MM.1S (cell line): ENCODE measurements around the gene GNG12.

ENCODE experiments used
- DNase-seq: peaks from one replicate; pipeline ENCODE4 v3.0.0-alpha.2; 2015
- H2AFZ ChIP-seq: fragments of 300-600 bp; sonication (generic); 2 replicates; pipeline ENCODE4 v1.6.0; 2016; ENCODE audit warnings: antibody characterized with exemption, low read length
- H3F3A ChIP-seq: fragments of 300-600 bp; sonication (generic); 2 replicates; pipeline ENCODE4 v1.6.1; 2016; ENCODE audit warnings: mild to moderate bottlenecking, antibody characterized with exemption, low read length, moderate library complexity, mixed read lengths; ENCODE audit not compliant: insufficient read depth
- H3K27ac ChIP-seq: fragments of 300-600 bp; sonication (generic); 2 replicates; pipeline ENCODE4 v1.5.1; 2016; ENCODE audit warnings: mild to moderate bottlenecking, low read length
- H3K27me3 ChIP-seq: fragments of 300-600 bp; sonication (generic); replicated peaks from 2 replicates; pipeline ENCODE4 v1.6.0; 2016; ENCODE audit warnings: low read length; ENCODE audit not compliant: insufficient read depth
- H3K36me3 ChIP-seq: fragments of 300-600 bp; sonication (generic); replicated peaks from 2 replicates; pipeline ENCODE4 v1.6.1; 2016; ENCODE audit warnings: mild to moderate bottlenecking, low read length, mixed read lengths; ENCODE audit not compliant: insufficient read depth
- H3K4me1 ChIP-seq: fragments of 300-600 bp; sonication (generic); 2 replicates; pipeline ENCODE4 v1.6.1; 2016; ENCODE audit warnings: low read length, mixed read lengths
- H3K4me2 ChIP-seq: fragments of 300-600 bp; sonication (generic); 2 replicates; pipeline ENCODE4 v1.6.0; 2016; ENCODE audit warnings: low read depth, low read length
- H3K4me3 ChIP-seq: fragments of 300-600 bp; sonication (generic); 2 replicates; pipeline ENCODE4 v1.5.1; 2016; ENCODE audit warnings: low read length, mixed read lengths
- H3K79me2 ChIP-seq: fragments of 300-600 bp; sonication (generic); 2 replicates; pipeline ENCODE4 v1.6.1; 2016; ENCODE audit warnings: mixed run types, low read length, mixed read lengths
- H3K9ac ChIP-seq: fragments of 300-600 bp; sonication (generic); 2 replicates; pipeline ENCODE4 v1.6.1; 2016; ENCODE audit warnings: low read length, mixed read lengths
- H3K9me2 ChIP-seq: fragments of 300-600 bp; sonication (generic); replicated peaks from 2 replicates; pipeline ENCODE4 v1.6.1; 2016; ENCODE audit warnings: mild to moderate bottlenecking, low read length, mixed read lengths; ENCODE audit not compliant: insufficient read depth
- H3K9me3 ChIP-seq: fragments of 300-600 bp; sonication (generic); replicated peaks from 2 replicates; pipeline ENCODE4 v1.6.1; 2016; ENCODE audit warnings: mild to moderate bottlenecking, low read length, mixed read lengths; ENCODE audit not compliant: insufficient read depth
- H4K20me1 ChIP-seq: fragments of 300-600 bp; sonication (generic); 2 replicates; pipeline ENCODE4 v1.6.1; 2016; ENCODE audit warnings: mild to moderate bottlenecking, low read length, moderate library complexity, mixed read lengths; ENCODE audit not compliant: insufficient read depth
- CTCF ChIP-seq: fragments of 300-600 bp; sonication (generic); IDR thresholded peaks from 2 replicates; pipeline ENCODE4 v1.5.1; 2016; ENCODE audit warnings: antibody characterized with exemption, low read length, mixed read lengths
- EZH2 ChIP-seq: fragments of 300-600 bp; sonication (generic); optimal IDR thresholded peaks from 2 replicates; pipeline ENCODE3; 2017; ENCODE audit warnings: low read depth, mild to moderate bottlenecking, antibody characterized with exemption, low read length, mixed read lengths
- EZH2phosphoT487 ChIP-seq: fragments of 300-600 bp; sonication (generic); IDR thresholded peaks from 2 replicates; pipeline ENCODE4 v1.6.1; 2018; ENCODE audit warnings: antibody characterized with exemption, low read length

The GNG12 gene

DNA sequence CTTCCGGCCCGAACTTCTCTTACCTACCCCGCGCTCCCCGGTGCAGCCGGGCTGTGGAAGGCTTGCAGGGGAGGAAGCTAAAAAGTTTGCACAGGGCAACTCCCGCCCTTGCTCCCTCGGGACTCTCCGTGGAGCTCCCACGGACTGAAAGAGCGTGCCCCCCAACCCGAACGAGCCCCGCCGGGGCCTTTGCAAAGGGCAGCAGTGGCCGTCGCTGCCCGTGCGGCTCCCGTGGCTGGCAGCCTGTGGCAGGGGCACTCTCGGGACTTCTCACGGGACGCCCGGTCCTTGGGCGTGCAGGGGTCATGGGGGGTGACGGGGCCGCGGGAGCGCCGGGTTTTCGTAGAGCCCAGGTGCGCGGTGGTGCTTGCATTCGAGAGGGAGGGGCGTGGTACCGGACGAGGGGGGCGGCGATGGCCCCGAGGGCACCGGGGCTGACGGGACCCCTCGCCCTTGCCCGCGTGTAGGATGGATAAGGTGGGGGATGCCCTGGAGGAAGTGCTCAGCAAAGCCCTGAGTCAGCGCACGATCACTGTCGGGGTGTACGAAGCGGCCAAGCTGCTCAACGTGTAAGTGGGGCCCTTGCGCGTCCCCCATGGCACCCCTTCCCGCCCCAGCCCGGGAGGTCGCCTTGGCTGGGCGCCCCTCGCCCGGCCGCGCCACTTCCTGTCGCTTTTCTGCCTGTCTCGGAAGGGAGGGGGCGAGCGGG is 147.6 kb downstream of the GNG12 start:
- Histone ChIP-seq H2AFZ (peak overlapping the region; percentile 60), H3K27ac (peak overlapping the region; percentile 93), H3F3A (peaks cover 31% of the 10 kb centered on the region)

GRCh38 chr1:67685067-67685557 is 148.2 kb downstream of the GNG12 start, which contains the start of gene GADD45A:
Gene GADD45A (plus strand): TSS chr1:67685201. CDS start chr1:67685495, 294 bp downstream.
- TF ChIP-seq CTCF (no peak), EZH2 (no peak), EZH2phosphoT487 (no peak)

More for the DNA sequence above, 147.6 kb downstream of the GNG12 start:
- peaks cover 11% of the 10 kb centered on the region; the same call in 1 of the 2 replicates for H3K4me1 ChIP-seq
- H3K79me2 ChIP-seq = peaks cover 26% of the 10 kb centered on the region
- TF ChIP-seq EZH2 (no peak), EZH2phosphoT487 (no peak), CTCF (no peak)
- H3K4me3 ChIP-seq = peak overlapping the region; percentile 98
- DNase-seq = peak; percentile 73
- no peaks in the 10 kb centered on the region; the same call in 1 of the 2 replicates for H3K36me3 ChIP-seq
- no peaks in the 10 kb centered on the region for H4K20me1 ChIP-seq
- H3K9ac ChIP-seq = peak overlapping the region; percentile 98
- no peaks in the 10 kb centered on the region for H3K9me3 ChIP-seq
- H3K27me3 ChIP-seq = no peaks in the 10 kb centered on the region
- H3K4me2 ChIP-seq = peak overlapping the region; percentile 58
- H3K9me2 ChIP-seq = no peaks in the 10 kb centered on the region

DNA sequence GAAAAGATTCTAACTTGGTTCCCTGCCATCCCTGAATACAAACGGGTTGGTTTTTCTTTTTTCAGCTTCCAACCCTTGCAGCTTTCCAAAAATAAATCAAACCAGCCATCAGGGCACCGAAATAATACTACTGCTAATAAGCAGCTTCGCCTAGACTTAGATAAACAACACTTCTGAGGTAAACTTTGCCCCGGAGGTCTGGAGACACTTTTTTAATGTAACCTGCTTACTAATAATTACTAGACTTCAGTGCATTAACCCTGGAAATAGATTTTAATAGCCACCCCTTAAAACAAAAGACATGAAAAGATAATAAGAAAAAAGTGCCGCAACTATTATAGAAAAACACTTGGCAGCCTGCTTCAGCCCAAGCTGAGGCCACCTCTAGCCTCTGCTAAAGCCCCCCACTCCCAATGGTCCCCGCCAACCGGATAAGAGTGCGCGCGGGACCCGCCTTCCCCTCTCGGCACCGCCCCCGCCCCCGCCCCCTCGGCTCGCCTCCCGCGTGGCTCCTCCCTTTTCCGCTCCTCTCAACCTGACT is 148.7 kb downstream of the GNG12 start:
- H3K9me3 ChIP-seq = no peaks in the 10 kb centered on the region
- peak overlapping the region; percentile 81 for H3K4me2 ChIP-seq
- peak overlapping the region; percentile 11; the same call in 1 of the 2 replicates for H3K9ac ChIP-seq
- H3K27ac ChIP-seq = no peak overlapping the region
- H3K27me3 ChIP-seq = no peaks in the 10 kb centered on the region
- H2AFZ ChIP-seq = peak overlapping the region; percentile 81
- peaks cover 29% of the 10 kb centered on the region for H3F3A ChIP-seq
- no peak for TF ChIP-seq EZH2phosphoT487
- TF ChIP-seq CTCF = no peak
- TF ChIP-seq EZH2 = no peak
- no peaks in the 10 kb centered on the region for H3K9me2 ChIP-seq
- no peak for DNase-seq
- no peaks in the 10 kb centered on the region; the same call in 1 of the 2 replicates for H3K36me3 ChIP-seq
- peak overlapping the region; percentile 57 for H3K4me3 ChIP-seq
- H3K79me2 ChIP-seq = peaks cover 26% of the 10 kb centered on the region
- H4K20me1 ChIP-seq = no peaks in the 10 kb centered on the region
- peaks cover 11% of the 10 kb centered on the region; the same call in 1 of the 2 replicates for H3K4me1 ChIP-seq

More at GRCh38 chr1:67685067-67685557, 148.2 kb downstream of the GNG12 start, which contains the start of gene GADD45A:
- DNase-seq = peak; percentile 99
- Histone ChIP-seq H3K9me3 (no peaks in the 10 kb centered on the region), H3K4me1 (peaks cover 11% of the 10 kb centered on the region; the same call in 1 of the 2 replicates), H3F3A (peaks cover 31% of the 10 kb centered on the region), H4K20me1 (no peaks in the 10 kb centered on the region), H3K9me2 (no peaks in the 10 kb centered on the region), H3K36me3 (no peaks in the 10 kb centered on the region; the same call in 1 of the 2 replicates), H3K27ac (peak within 1 kb of the TSS; percentile 93), H2AFZ (peak within 1 kb of the TSS; percentile 81), H3K79me2 (peaks cover 26% of the 10 kb centered on the region), H3K27me3 (no peaks in the 10 kb centered on the region), H3K9ac (peak within 1 kb of the TSS; percentile 98), H3K4me2 (peak within 1 kb of the TSS; percentile 81), H3K4me3 (peak within 1 kb of the TSS; percentile 98)
